HuH-7.5 (cell line): ENCODE results near the gene PPFIBP2.
"Not testable (repeated sequence)": the region's sequence is repeated elsewhere in the genome, so short reads cannot be mapped to it uniquely, and the experiment has no call there.

Experiments
- DNase-seq: peaks from one replicate; pipeline ENCODE4 v3.0.0; 2011; ENCODE audit warnings: low spot score

PPFIBP2 gene

DNA sequence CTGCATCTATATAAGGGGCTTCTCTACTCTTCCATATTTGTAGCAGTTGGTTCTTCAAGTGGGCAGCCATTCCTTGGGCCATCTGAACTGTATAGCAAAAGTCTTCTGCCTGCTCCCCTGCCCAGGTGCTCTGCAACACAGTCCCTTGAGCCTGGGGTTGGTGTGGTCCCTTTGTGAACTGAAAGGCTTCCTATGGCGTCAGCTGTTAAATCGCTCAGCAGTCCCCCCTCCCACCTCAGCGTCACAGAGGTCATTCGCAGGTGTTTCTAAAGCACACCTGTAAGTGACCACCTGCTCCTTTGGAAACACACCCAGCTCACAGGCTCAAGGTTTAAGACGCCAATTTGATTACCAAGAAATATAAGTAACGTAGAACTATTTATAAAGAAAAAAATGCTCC lies 122.6 kb downstream of the PPFIBP2 start:
- no peak for DNase-seq

DNA sequence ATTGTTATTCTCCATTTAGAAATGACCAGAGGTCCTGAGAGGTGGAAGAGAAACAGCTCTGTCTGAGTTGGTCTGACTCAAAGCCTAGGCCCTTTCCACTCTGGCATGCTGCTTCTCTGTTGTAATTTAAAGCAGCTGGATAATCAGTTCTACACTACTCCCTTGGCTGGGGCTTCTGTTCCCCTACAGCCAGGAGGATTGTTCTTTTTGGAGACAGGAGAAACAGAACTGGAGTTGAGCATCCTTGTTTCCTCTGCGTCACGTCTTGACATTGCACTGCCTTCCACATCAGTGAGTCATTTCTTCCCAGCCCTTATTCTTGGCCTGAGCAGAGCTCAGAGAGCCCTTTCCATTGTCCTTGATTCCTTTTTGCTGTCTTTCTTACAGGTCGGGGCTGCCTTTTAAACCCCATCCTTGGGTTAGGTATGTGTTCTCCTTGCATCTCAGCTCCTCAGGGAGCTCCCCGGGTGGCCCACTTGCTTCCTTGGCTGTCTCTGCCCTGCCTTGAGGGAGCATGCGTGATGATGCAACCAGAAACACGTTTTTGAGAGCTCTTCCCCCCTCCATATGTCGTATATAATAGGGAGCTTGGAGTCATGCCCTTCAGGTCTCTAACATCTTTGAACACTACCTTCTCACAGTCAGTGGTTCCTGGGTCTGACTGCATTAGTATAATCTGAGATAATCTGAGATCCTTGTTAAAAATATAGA lies 123.8 kb downstream of the PPFIBP2 start:
- no peak for DNase-seq

DNA sequence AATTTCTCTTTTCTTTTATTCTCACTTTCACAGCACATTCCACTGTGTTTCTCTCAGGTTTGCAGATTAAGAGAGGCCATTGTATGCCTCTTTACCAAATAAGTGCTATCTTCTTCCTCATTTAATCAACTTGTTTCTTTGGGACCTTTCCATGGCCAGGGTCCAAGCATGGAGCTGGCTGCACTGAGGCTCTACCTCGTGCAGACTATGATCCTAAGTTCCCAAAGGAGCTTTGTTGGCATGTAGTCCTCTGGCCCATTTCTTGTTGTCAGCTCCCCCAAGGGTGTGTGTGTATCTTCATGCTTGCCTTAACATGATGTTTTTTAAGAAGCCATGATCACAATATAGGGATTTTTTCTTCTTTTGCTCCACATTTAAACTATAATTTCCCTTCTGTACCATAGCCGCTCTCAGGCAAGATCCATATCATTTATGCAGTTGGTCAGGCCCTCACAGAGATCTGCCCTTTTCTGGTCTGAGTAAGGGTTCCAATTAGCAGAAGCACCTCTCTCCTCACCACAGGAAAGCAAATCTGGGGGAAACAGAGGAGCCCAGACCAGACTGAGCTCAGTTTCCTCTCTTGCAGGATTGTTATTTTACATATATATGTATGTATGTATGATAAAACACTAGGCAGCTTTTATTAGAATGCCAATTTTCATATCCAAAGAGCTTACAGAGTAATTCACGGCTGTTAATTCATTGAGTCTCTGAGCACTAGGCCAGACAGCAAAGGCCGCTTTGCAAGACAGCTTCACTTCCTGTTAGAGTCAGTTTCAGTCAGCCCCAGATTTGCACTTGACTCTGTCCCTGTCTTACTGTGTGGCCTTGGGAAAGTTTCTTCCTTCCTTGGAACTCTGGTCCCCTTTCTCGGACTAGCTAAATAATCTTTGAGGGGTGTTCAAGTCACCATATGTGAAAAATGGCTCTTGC lies 125.2 kb downstream of the PPFIBP2 start:
- DNase-seq = no peak

DNA sequence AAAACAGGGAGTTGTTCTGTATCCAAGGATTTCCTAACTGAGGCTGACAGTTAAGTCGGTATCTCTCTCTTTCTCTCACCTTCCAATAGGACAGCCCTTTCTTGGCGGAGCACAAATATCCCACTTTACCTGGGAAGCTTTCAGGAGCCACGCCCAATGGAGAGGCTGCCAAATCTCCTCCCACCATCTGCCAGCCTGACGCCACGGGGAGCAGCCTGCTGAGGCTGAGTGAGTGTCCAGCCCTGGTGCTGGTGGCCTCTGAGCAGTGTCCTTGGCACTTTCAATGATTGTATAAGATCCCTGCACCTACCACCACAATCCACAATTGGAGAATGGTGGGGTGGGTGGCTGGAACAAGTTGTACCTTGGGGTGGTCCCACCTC lies 125.8 kb downstream of the PPFIBP2 start:
- DNase-seq = no peak

DNA sequence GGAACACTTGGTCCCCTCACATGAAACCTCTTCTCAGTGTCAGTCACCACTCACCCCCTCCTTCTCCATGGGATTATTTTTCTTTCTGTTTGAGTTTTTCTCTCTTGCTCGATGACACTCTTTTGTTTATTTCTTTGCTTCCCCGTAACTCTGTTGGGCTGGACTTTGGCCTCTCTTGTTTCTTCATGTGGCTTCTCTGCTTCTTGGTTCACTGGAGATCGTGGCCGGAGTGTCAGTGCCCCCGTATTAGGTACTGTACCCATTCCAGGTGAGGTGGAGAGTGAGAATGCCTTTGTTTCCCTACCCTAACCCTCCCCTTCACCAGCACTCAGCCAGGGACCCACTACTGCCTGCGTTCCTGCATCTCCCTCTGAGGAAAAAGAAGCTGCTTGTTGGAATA lies 127.0 kb downstream of the PPFIBP2 start:
- DNase-seq = no peak

DNA sequence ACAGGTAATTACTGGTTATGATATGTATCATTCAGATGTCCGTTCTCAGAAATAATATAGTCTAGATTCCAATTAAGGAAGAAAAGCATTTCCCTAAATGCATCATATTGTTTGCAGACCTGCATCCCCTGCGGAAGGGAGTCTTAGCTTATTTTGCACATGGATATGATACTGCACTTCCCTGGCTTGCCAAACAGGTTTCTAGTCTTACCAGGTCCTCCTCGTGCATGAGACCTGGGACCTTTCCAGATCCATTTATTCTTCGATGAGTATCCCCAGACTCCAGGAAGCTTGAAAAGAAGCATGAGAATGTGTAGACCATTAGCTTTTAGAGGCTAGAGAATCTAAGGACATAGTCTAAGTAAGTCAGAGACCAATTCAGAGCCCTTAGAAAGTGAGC lies 128.9 kb downstream of the PPFIBP2 start:
- no peak for DNase-seq

DNA sequence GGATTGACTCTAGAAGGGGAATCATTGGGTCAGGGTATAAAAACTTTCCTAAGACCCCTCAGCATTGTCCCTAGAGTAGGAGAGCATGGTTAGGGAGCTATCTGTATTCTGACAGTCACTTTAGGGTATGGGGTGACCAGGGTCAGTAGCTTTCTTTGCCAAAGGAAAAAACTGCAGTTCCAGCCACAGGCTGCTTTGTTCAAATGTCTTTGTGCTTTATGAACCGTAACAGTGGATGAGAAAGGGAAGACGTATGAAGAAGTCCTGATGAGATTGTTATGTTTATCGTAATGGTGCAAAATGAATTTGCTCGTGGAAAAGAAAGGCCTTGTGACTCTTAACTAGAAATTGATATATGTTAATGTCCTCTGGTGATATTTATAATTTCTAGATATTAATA lies 129.5 kb downstream of the PPFIBP2 start:
- no peak for DNase-seq

DNA sequence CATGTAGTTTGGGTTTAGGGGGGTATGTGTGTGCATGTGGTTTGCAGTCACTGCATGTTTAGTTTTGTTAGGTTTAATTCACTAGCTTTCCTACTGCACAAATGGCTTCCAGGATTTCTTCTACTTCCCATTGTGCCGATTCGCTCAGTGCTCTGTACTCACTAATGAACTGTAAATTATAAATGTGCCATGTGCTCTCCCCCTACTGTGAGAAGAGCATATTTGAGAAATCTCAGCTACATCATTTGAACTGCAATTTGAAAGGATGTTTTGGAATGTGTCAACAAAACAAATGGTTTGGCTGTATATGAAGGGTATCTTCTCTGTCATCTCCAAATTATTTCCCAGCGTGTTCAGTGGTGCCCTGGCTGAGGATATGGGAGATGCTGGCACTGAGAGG lies 131.4 kb downstream of the PPFIBP2 start:
- DNase-seq = no peak

DNA sequence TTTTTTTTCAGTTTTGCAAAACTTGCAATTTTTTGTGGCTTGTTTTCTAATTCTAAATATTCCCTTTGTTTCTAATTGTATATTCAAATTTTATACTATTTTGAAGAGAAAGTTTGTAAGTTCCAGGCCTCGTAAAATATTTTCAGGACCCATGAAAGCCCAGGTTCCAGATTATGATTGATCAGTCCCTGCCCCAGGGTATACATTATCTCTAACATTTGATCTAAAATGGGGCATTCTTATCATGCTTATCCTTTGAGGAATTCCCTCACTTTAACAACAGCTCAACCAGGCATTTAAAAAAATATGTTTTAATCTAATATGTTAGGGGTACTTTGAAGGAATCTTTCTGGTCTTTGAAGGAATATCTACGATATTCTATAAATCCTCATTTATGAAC lies 133.1 kb downstream of the PPFIBP2 start:
- no peak for DNase-seq

DNA sequence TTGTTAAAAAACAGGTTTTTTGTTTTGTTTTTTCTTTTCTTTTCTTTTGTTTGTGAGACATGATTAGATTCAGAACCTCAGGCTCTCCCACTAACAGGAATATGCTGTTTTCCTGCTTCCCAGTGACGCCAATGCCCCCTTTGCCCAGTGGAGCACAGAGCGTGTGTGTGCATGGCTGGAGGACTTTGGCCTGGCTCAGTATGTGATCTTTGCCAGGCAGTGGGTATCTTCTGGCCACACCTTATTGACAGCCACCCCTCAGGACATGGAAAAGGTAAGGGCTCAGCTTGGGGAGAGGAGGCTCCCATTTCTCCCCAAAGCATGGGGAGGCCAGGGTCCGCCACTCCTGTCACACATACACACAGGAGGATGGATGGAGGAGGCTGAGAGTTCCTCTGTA lies 134.5 kb downstream of the PPFIBP2 start:
- DNase-seq = no peak

DNA sequence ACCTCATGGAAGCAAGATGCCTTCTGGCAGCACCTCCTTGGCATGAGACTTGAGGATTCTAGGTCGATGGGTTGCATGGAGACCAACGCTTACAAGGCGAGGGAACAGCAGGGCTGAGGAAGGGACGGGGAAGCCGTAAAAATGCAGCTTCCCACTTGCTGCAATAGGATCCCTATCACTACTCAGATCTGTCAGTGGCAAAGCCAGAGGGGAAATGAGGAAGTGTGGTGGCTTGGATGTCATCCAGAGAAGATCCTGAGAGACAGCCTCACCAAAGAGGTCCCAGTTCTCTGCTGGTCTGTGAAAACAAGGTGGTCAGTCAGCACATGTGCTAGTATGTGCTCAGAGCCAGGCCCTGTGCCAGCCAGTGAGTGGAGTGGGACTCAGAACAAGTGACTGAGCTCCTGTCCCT lies 137.3 kb downstream of the PPFIBP2 start:
- DNase-seq = no peak

DNA sequence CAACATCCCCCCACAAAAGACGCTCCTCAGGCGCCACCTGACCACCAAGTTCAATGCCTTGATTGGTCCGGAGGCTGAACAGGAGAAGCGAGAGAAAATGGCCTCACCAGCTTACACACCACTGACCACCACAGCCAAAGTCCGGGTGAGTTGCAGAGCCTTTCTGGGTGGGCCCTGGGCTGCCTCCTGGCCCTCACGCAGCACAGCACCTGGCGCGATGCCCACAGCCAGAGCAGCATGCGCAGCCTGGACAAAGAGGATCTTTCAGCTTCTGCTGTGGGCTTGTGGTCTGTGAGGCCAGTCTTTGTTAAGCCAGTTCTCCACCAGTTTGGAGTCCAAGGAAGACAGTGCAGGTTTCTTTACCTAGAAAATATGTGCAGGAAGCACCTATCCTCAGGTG lies 137.9 kb downstream of the PPFIBP2 start:
- DNase-seq = no peak

DNA sequence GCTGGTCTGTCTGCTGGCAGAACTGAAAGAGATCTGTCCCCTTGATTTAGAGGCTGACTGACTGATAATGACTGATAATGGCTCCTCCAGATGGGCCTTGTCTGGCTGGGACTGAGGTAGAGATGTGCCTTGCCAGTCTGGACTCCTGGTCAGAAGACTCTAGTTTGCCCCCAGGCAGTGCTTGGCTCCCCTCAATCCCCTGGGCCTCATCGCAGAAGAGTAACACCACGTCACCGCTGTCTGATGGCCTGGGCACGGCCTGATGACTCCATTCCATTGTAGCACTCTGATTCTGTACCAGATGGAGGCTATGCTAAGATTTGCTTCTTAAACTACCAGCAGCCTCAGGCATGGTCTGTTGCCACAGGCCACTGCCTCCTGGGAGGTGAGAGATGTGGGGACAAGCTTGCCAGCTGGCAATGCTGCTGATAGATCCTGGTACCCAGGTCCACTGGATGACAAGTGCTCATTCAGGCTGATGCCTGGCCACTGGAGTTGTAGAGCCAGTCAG lies 140.5 kb downstream of the PPFIBP2 start:
- no peak for DNase-seq

DNA sequence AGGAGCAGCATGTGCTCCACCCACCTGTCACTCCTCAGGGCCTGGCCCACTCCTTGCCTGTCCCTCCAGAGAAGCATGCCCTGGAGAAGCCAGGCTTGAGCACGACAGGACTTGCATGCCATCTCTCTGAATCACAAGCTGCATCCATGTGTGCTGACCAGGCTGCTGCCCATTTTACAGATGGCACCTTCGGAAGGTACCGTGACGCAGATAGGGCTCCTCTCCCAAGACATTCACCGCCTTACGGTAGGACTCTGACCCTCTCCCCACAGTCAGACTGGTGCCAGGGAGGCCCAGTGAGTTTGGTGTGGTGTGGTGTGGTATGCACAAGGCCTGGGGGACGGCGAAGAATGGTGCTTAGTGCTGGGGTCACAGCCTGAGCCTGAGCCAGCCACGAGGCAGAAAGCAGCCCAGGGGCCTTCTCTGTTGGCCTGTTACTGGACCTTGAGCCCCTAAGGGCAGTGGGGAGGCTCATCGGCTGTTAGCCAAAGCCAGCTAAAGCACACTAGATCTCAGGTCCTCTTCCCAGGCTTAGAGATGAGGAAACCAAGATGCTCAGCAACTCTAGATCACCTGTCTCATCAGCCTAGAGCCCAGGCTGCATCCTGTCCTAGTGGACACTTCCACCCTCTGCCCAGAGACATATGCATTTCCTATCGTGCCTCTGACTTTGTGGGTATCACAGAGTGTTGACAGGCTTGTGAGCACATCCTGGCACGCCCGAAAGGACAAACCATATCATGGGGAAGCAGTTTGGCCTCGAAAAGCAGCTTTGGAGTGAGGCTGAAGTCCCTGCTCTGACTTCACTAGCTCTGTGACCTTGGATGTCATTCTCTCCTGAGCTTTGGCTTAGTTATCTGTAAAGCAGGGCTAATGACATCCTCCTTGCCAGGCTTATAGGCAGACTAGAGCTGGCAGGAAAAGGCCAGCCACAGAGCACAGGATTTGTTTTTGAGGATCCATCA lies 141.7 kb downstream of the PPFIBP2 start:
- DNase-seq = no peak

DNA sequence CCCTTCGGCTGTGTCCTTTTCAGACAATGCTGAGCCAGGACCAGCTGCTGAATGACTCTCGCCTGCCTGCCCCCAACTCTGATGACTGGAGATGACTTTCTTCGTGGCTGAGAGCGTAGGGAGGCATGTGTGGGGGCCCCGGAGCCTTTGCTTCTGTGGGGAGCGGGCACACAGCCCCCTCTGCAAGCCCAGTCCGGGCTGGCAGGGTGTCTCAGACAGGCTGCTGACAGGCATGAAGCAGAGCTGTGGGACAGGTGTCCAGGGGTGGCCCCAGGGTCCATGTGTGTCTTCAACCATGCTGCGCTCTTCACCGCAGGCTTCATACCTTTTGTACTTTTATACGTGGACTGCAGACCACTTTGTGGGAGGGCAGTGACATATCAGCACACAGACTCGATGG lies 142.9 kb downstream of the PPFIBP2 start:
- DNase-seq = no peak

DNA sequence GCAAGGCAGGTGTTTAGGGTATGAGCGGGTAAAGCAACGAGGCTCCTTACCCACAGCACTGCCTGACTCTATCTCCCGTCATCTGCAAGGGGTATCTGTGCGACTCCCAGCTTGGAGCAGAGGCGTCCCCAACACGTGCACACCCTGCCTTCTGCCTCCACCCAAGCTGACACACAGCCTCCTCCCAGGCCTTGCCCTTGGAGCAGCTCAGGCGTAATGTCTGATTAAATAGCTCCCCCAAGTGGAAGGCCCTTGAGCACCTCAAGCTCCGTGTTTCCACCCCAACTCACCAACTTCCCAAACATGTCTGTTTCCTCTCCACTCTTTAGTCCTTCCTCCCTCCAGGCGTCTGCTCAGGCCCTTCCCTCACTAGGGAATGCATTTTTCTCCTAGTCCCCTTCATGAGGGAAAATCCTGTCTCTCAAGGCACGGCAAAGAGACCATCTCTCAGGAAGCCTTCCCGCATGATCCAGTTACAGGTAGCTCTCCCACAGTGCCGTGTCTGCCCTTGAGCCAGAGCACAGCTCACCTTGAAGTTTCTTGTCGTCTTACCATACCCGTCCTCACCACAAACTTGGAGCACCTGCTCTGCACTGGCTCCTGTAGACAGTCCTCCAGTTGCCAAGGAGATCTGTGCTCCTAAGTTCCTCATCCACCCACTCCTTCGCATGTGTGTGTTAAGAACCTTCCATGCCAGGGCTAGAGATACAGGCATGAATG lies 143.7 kb downstream of the PPFIBP2 start:
- peak; percentile 40 for DNase-seq

DNA sequence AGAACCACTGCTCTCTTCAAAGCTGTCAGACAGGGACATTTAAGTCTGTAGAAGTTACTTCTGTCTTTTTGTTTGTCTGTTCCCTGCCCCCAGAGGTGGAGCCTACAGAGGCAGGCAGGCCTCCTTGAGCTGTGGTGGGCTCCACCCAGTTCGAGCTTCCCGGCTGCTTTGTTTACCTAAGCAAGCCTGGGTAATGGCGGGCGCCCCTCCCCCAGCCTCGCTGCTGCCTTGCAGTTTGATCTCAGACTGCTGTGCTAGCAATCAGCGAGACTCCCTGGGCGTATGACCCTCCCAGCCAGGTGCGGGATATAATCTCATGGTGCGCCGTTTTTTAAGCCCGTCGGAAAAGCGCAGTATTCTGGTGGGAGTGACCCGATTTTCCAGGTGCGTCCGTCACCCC lies 149.7 kb downstream of the PPFIBP2 start:
- not testable (repeated sequence) for DNase-seq

DNA sequence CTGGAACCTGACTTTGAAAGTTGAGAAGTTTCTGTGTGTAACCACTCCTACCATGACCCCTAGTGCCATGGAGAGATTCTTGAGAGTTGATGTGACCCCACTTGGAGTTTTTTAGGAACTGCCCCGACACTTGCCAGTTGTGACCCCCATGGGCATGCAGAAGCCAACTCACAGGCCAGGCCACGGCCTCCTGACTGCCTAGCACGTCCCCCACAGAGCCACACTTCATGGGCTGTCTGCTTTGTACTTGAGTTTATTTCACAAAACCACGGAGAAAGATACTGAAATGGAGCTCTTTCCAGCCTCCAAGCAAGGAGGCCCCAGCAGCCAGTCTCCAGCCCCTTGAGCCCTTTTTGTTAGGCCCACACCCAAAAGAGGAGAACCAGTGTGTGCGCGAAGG lies 151.1 kb downstream of the PPFIBP2 start:
- DNase-seq = no peak

DNA sequence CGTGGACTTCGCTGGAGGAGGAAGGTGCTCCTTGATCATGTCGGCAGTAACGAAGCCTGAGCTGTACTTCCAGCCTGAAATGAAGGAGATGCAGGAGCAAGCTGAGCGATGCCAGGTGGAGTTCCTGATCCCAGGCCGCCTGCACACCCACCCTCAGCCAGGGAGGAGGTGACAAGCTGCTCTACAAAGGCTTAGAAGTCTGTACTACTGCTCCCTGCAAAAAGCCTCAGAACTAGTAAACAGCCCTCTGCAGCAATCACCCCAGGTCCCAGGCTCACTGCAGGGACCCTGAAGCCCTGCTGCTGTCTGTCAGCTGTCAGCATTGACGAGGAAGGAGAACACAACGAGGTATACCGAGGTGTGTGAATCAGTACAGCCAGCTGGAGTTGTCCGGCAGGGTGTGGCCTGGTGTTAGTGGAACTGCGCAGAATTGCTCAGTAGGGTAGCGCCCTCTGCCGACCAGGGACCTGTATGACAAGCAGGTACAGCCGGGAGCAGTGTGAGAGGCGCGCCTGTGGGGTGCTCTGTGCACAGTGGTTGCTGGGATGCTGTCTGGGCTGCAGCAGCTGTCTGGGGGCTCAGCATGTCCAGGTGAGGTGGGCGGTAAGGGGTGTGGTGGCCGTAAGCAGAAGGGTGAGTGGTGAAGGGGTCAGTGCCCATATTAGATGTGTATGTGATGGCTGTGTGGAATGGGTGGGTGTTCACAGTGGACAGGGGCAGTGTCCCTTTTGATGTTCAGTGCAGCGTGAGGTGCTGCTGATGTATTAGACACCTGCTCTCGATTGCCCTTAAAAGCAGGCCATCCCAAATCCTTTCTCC lies 151.9 kb downstream of the PPFIBP2 start:
- DNase-seq = peak; percentile 82

DNA sequence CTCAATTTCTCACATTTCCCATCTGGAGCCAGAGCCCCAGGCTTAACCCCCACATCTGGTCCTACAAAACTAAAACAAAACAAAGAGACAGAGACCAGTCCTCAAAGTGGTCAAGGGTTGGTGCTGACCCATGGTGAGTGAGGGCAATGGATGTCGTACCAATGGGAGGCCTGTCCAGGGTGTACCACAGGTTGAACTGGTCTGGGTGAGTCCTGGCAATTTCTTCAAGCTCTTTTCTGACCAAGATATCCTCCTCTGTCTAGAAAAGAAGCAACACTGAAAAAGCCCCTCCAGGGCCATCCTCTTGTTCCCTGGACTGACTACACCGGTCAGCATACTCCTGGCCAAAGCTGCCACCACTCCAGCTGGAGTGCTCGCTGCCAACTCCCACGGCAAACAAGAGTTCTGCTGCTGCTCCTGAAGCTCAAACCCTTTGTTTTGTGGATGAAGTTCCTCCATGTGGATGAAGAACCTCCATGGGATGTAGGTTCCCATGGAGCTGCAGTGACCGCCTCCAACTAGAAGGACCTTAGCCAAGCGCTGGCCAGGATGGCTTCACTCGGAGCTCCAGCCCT lies 152.6 kb downstream of the PPFIBP2 start:
- no peak for DNase-seq
